Neural cell (in vitro differentiated cells): ENCODE measurements around the gene PANK2.

Experiments used
- CTCF ChIP-seq: fragments of 450-650 bp; IDR thresholded peaks from 2 replicates; pipeline ENCODE4 v1.5.1; 2014; ENCODE audit warnings: antibody characterized with exemption, mild to moderate bottlenecking, moderate library complexity; ENCODE audit not compliant: poor library complexity, severe bottlenecking
- EZH2 ChIP-seq: fragments of 200-600, 300-800 bp; shearing (Covaris generic), sonication (generic); IDR thresholded peaks from 2 replicates; pipeline ENCODE4 v1.6.1; 2014; ENCODE audit warnings: antibody characterized with exemption, low read length, borderline replicate concordance, mild to moderate bottlenecking; ENCODE audit not compliant: insufficient read depth, poor library complexity, severe bottlenecking
- RAD21 ChIP-seq: fragments of 450-650 bp; conservative IDR thresholded peaks from 2 replicates; pipeline ENCODE4 v1.6.1; 2014; ENCODE audit warnings: antibody characterized with exemption, mild to moderate bottlenecking, moderate library complexity

GRCh38 chr20:3902446-3902845 lies 13.3 kb downstream of the PANK2 start:
- TF ChIP-seq CTCF (no peak), EZH2 (no peak), RAD21 (no peak)
